GM21619 (cell line): ENCODE measurements around the gene EMC8.

Experiments
- ATAC-seq: cut with Tn5 transposase; IDR thresholded peaks from one replicate; pipeline ENCODE4 v1.9.1; 2021; ENCODE audit not compliant: unreplicated experiment

The EMC8 gene

GRCh38 chr16:85755929-85756768 is 43.2 kb downstream of the EMC8 start:
- peak; percentile 56 for ATAC-seq

GRCh38 chr16:85754413-85754812 is 44.9 kb downstream of the EMC8 start:
- ATAC-seq, result no peak

GRCh38 chr16:85753976-85754375 is 45.4 kb downstream of the EMC8 start:
- no peak for ATAC-seq

- ATAC-seq, result no peak
Measured at GRCh38 chr16:85753559-85753958, 45.8 kb downstream of the EMC8 start.

GRCh38 chr16:85752511-85753420 is 46.6 kb downstream of the EMC8 start:
- no peak for ATAC-seq

GRCh38 chr16:85751698-85752501 is 47.4 kb downstream of the EMC8 start:
- ATAC-seq, result no peak

GRCh38 chr16:85750827-85751697 is 48.3 kb downstream of the EMC8 start, which contains the start of gene C16orf74:
C16orf74 (minus strand) TSS chr16:85751096; CDS start chr16:85735217, 15,879 bp downstream.
- no peak for ATAC-seq

- ATAC-seq, result no peak
Measured at GRCh38 chr16:85750146-85750826, 49.1 kb downstream of the EMC8 start.

GRCh38 chr16:85749771-85750145 is 49.6 kb downstream of the EMC8 start:
- ATAC-seq, result no peak

- no peak for ATAC-seq
Measured at GRCh38 chr16:85746460-85747215, 52.7 kb downstream of the EMC8 start.

GRCh38 chr16:85738923-85739715 is 60.2 kb downstream of the EMC8 start:
- ATAC-seq, result no peak

- no peak for ATAC-seq
Measured at GRCh38 chr16:85736921-85737320, 62.4 kb downstream of the EMC8 start.

GRCh38 chr16:85735946-85736345 is 63.4 kb downstream of the EMC8 start:
- no peak for ATAC-seq

GRCh38 chr16:85735225-85735635 is 64.1 kb downstream of the EMC8 start:
- peak; percentile 86 for ATAC-seq

- ATAC-seq, result no peak
Measured at GRCh38 chr16:85734311-85735017, 64.9 kb downstream of the EMC8 start.

GRCh38 chr16:85733839-85734170 is 65.5 kb downstream of the EMC8 start:
- ATAC-seq, result no peak

- ATAC-seq, result no peak
Measured at GRCh38 chr16:85733155-85733838, 66.0 kb downstream of the EMC8 start.
